Measurements from ENCODE around the gene ORM2. TPM values are rescaled to one million over a fixed set of nuclear protein-coding genes. Genes with fewer than 3 reads are reported as not detected.

Gene ORM2
- total and polyA plus RNA-seq, 2 of the 4 experiments (the other 2 are of a cell fraction) = not detected

- ATAC-seq (ENCODE audit: low read depth) (peak; percentile 81), DNase-seq (peak; percentile 94)
- Histone ChIP-seq H2BK5ac (ENCODE audit: low read depth, low read length, poor library complexity, severe bottlenecking) (peak overlapping the region; percentile 9), H3K56ac (ENCODE audit: extremely low read depth, insufficient read depth, low read length) (peak overlapping the region; percentile 54; the same call in 1 of the 2 replicates), H3K9me1 (ENCODE audit: insufficient read depth, low read length) (peaks cover 32% of the 10 kb centered on the region), H3K9ac (ENCODE audit: low read depth, low read length) (no peak overlapping the region), H2AK9ac (replicated peaks; ENCODE audit: low read depth, low read length, poor library complexity) (peak overlapping the region; percentile 94), H4K20me1 (ENCODE audit: insufficient read depth, low read length) (no peaks in the 10 kb centered on the region), H3K4ac (ENCODE audit: low read depth, low read length) (peak overlapping the region; percentile 95), H3K4me3 (ENCODE audit: insufficient read depth, low read depth, low read length) (no peak overlapping the region), H3K4me2 (ENCODE audit: low read depth, low read length) (no peak overlapping the region; the same call in 1 of the 2 replicates), H3K14ac (replicated peaks; ENCODE audit: low read depth, low read length) (peak overlapping the region; percentile 83), H3K18ac (ENCODE audit: low read depth, low read length) (peak overlapping the region; percentile 60), H2AFZ (replicated peaks; ENCODE audit: low read length, poor library complexity) (peak overlapping the region; percentile 79), H3K23ac (ENCODE audit: low read depth, low read length) (peak overlapping the region; percentile 87; the same call in 1 of the 2 replicates), H4K5ac (ENCODE audit: low read depth, low read length) (peak overlapping the region; percentile 35), H2BK20ac (ENCODE audit: low read depth, low read length) (peak overlapping the region; percentile 86), H3K79me1 (ENCODE audit: low read depth in 1 of 2, low read length in 2 of 2) (peaks cover 0 to 30% of the 10 kb centered on the region in 2 experiments; a peak in 2 of 4 replicates), H2BK15ac (ENCODE audit: low read depth, low read length) (peak overlapping the region; percentile 71; the same call in 2 of the 3 replicates), H3K27ac (ENCODE audit: insufficient read depth, low read length) (peak overlapping the region; percentile 23; the same call in 1 of the 2 replicates), H3K27me3 (ENCODE audit: control insufficient read depth, insufficient read depth, low read length) (no peaks in the 10 kb centered on the region), H2AK5ac (ENCODE audit: low read depth, low read length) (peak overlapping the region; percentile 98), H3K9me3 (ENCODE audit: control insufficient read depth, insufficient read depth, low read length) (no peaks in the 10 kb centered on the region), H3K36me3 (ENCODE audit: control insufficient read depth, insufficient read depth, low read length) (peaks cover 6% of the 10 kb centered on the region; the same call in 1 of the 2 replicates), H4K8ac (ENCODE audit: low read depth in 2 of 2, low read length in 2 of 2) (peak overlapping the region; percentile 13 to 62; a peak in 1 of 4 replicates), H3K4me1 (ENCODE audit: control insufficient read depth, insufficient read depth, low read length) (peaks cover 28% of the 10 kb centered on the region), H4K91ac (ENCODE audit: insufficient read depth, low read depth, low read length) (peak overlapping the region; percentile 89), H2BK120ac (ENCODE audit: low read depth, low read length) (peak overlapping the region; percentile 91)
- dilution Hi-C loops (cut with HindIII; ENCODE audit: low sequenced_read_pairs, unreplicated experiment) = no loop called here
- intact Hi-C loops (cut with micrococcal nuclease) = no loop called here
- CTCF ChIA-PET = interaction anchor here (0.8 kb wide), 2 partner anchors 175 to 177 kb away, joined by 3 read pairs; no protein-coding TSS in a partner anchor
- in situ Hi-C loops (cut with MboI; ENCODE audit: low sequenced_read_pairs) = loop anchor here (5.0 kb wide), 1 partner anchor 123 kb away; no protein-coding TSS in a partner anchor
- POLR2A ChIA-PET (ENCODE audit: unreplicated experiment) = no interaction called here
- no TSS peak for BruUV-seq (replicated peaks)
- 2% methylated on average over 13 of the region's 20 CpGs; no CpG with 5 or more reads in 1 of the 2 experiments for WGBS, 2 experiments (ENCODE audit: extremely low coverage in 2 of 2, insufficient read length in 1 of 2)
- peak; percentile 95 for TF ChIP-seq FOS (IDR thresholded peaks at IDR 0.05; ENCODE audit: low read depth, low read length)
- no peak for TF ChIP-seq CHD1 (IDR thresholded peaks at IDR 0.05; ENCODE audit: low read depth, low read length)
- 0 out of 2 replicates have a peak, but pooled peaks have one; percentile 3 for TF ChIP-seq USF2 (IDR thresholded peaks at IDR 0.05; ENCODE audit: low read depth, low read length)
- no peak for TF ChIP-seq POLR2A (IDR thresholded peaks at IDR 0.05; ENCODE audit: low read depth, low read length)
- TF ChIP-seq MAZ (IDR thresholded peaks at IDR 0.05; ENCODE audit: borderline replicate concordance, low read depth, low read length) = peak; percentile 86
- TF ChIP-seq NFE2L2 (IDR thresholded peaks at IDR 0.05; ENCODE audit: low read depth, low read length) = peak; percentile 89
- peak; percentile 100 for TF ChIP-seq MAFK (IDR thresholded peaks at IDR 0.05; ENCODE audit: low read depth, low read length)
- TF ChIP-seq RFX5 (IDR thresholded peaks at IDR 0.05; ENCODE audit: low read depth, low read length) = no peak
- peak; percentile 21; the same call in 1 of the 2 replicates for TF ChIP-seq SMC3 (IDR thresholded peaks at IDR 0.05; ENCODE audit: low read depth, low read length)
- TF ChIP-seq, protein P1, sequence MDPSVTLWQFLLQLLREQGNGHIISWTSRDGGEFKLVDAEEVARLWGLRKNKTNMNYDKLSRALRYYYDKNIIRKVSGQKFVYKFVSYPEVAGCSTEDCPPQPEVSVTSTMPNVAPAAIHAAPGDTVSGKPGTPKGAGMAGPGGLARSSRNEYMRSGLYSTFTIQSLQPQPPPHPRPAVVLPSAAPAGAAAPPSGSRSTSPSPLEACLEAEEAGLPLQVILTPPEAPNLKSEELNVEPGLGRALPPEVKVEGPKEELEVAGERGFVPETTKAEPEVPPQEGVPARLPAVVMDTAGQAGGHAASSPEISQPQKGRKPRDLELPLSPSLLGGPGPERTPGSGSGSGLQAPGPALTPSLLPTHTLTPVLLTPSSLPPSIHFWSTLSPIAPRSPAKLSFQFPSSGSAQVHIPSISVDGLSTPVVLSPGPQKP (IDR thresholded peaks at IDR 0.05; ENCODE audit: borderline replicate concordance, low read depth, low read length) = no peak
- peak; percentile 84 for TF ChIP-seq BHLHE40 (IDR thresholded peaks at IDR 0.05; ENCODE audit: low read depth, low read length)
- TF ChIP-seq RAD21 (IDR thresholded peaks at IDR 0.05; ENCODE audit: low read length) = 0 out of 2 replicates have a peak, but pooled peaks have one; percentile 10
- no peak for TF ChIP-seq RCOR1 (IDR thresholded peaks at IDR 0.05; ENCODE audit: insufficient replicate concordance, low read length)
- no peak for TF ChIP-seq CEBPB (IDR thresholded peaks at IDR 0.05; ENCODE audit: low read depth, low read length)
Measured at GRCh38 chr9:114285166-114285867, 44.4 kb upstream of the ORM2 start.

All from IMR-90 (cell line).